Colonic mucosa (tissue), 4 donors: ENCODE data around the gene TMEM132D. TPM values are rescaled to one million over a fixed set of nuclear protein-coding genes. Genes with fewer than 3 reads are reported as not detected.

Experiments
- DNase-seq: peaks from one replicate; pipeline ENCODE4 v3.0.0-alpha.2; 2020
- H3K27ac ChIP-seq: fragments of 200-600 bp; one replicate; pipeline ENCODE4 v1.8.0; 2021
- H3K27me3 ChIP-seq: fragments of 200-600 bp; one replicate; pipeline ENCODE4 v1.8.0; 2021
- H3K36me3 ChIP-seq: fragments of 200-600 bp; one replicate; pipeline ENCODE4 v1.8.0; 2021
- H3K4me1 ChIP-seq: fragments of 200-600 bp; one replicate; pipeline ENCODE4 v1.8.0; 2021; ENCODE audit warnings: mild to moderate bottlenecking
- H3K4me3 ChIP-seq: fragments of 200-600 bp; one replicate; pipeline ENCODE4 v1.8.0; 2021
- H3K9ac ChIP-seq, 2 donors: one replicate each; pipeline ENCODE4 v1.7.0; 2013; ENCODE audit warnings: control low read depth in 2 of 2, low read depth in 2 of 2, low read length in 2 of 2
- H3K9me3 ChIP-seq: fragments of 200-600 bp; one replicate; pipeline ENCODE4 v1.8.0; 2021
- intact Hi-C: fragments of 100-400 bp; cut with DNase I; formaldehyde crosslinking; loops from one replicate; pipeline ENCODE4 v1.14.1; 2022
- total RNA-seq, 2 donors: library from RNA; stranded (reverse); fragmentation: NEBNext Ultra II Directional in 1 of 2; extraction: Animal tissue kit (Norgen Biotek cat#: 25700) in 1 of 2; gene quantifications; one replicate each; pipeline ENCODE4 v1.2.1, GENCODE V29; 2021
- TF ChIP-seq, protein P1 (sequence below): fragments of 200-600 bp; IDR thresholded peaks from one replicate; pipeline ENCODE4 v1.8.0; 2022; ENCODE audit warnings: antibody characterized with exemption, mild to moderate bottlenecking
- donor health status: healthy.
- donor health status: DM: no; HTN: no; CAD: no.
- donor health status: DM: no; HTN: no; CAD: no.

TMEM132D gene
- total RNA-seq, 2 donors from 2014 or later: 0.17 to 0.32 TPM

DNA sequence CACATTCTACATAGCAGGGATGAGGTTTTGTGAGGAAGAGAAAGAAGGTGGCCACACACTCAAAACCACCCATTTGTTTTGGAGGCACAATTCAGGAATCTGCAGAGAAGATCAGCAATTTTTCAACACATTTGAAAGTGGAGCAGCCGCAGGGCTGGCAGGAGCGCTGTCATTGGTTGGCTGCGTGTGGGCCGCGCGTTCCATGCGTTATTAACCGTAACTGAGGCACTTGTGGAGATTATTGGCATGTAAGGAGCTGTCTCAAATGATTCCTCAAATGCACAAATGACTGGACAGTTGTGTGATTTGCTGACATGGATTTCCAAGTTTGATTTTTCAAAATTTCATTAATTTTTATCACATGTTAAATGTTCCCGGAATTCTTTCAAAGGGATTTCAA lies 318.5 kb downstream of the TMEM132D start:
- H3K27me3 ChIP-seq: no peaks in the 10 kb centered on the region
- H3K27ac ChIP-seq: no peak overlapping the region
- TF ChIP-seq, protein P1, sequence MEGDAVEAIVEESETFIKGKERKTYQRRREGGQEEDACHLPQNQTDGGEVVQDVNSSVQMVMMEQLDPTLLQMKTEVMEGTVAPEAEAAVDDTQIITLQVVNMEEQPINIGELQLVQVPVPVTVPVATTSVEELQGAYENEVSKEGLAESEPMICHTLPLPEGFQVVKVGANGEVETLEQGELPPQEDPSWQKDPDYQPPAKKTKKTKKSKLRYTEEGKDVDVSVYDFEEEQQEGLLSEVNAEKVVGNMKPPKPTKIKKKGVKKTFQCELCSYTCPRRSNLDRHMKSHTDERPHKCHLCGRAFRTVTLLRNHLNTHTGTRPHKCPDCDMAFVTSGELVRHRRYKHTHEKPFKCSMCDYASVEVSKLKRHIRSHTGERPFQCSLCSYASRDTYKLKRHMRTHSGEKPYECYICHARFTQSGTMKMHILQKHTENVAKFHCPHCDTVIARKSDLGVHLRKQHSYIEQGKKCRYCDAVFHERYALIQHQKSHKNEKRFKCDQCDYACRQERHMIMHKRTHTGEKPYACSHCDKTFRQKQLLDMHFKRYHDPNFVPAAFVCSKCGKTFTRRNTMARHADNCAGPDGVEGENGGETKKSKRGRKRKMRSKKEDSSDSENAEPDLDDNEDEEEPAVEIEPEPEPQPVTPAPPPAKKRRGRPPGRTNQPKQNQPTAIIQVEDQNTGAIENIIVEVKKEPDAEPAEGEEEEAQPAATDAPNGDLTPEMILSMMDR: no peak
- no peaks in the 10 kb centered on the region for H3K4me1 ChIP-seq
- intact Hi-C loops: no loop called here
- no peaks in the 10 kb centered on the region for H3K36me3 ChIP-seq
- no peak overlapping the region for H3K9ac ChIP-seq
- no peak overlapping the region for H3K4me3 ChIP-seq
- no peaks in the 10 kb centered on the region for H3K9me3 ChIP-seq
- DNase-seq: no peak

DNA sequence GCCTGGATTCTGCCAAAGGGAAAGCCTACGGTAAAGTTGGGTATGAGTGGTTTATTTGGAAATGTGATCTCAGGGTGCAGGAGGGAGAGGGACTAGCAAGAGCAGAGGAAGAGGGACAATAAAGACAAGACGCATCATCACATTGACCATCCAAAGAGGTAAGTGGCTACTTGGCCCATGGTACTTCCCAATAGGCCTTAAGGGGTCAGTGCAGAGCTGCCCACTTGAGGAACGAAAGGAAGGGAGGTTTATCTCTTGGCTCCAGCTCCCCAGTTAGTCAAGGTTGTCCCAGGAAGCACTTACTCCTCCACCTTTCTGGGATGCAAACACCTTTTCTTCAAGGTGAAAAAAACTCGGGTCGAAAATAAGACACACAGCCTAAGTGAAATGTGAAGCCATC lies 323.9 kb downstream of the TMEM132D start:
- no peaks in the 10 kb centered on the region for H3K4me1 ChIP-seq
- no peak overlapping the region for H3K9ac ChIP-seq
- intact Hi-C loops: no loop called here
- no peak overlapping the region for H3K27ac ChIP-seq
- TF ChIP-seq, protein P1: no peak
- no peak for DNase-seq
- H3K9me3 ChIP-seq: no peaks in the 10 kb centered on the region
- no peak overlapping the region for H3K4me3 ChIP-seq
- no peaks in the 10 kb centered on the region for H3K36me3 ChIP-seq
- no peaks in the 10 kb centered on the region for H3K27me3 ChIP-seq

DNA sequence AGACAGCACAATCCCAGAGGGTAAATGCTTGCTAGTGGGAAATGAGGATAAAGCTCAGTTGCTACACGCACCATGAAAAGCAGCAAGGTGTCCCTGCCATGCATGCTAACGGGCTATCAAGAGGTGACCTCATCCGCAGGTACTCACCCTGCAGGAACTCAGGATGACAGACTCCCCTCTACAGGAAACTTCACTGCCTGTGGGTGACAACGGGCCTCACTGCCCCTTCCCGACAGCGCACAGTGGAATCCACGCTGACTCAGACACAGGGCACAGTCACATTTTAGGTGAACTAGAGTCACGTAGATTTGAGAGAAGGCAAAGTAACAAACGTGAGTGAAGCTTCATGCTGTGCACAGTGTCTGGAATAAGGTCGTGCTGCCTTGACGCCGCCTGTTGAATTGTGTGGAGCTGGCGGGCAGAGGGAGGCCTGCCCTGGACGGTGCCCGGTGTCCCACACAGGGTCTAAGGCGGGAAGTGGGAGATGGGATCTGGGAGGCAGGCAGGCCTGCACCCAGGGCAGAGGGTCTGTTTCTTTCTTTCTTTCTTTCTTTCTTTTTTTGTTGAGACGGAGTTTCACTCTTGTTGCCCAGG lies 331.8 kb downstream of the TMEM132D start:
- H3K9ac ChIP-seq: no peak overlapping the region
- no peak overlapping the region for H3K4me3 ChIP-seq
- TF ChIP-seq, protein P1: no peak
- H3K27me3 ChIP-seq: no peaks in the 10 kb centered on the region
- DNase-seq: no peak
- H3K4me1 ChIP-seq: no peaks in the 10 kb centered on the region
- no peaks in the 10 kb centered on the region for H3K36me3 ChIP-seq
- intact Hi-C loops: no loop called here
- H3K27ac ChIP-seq: no peak overlapping the region
- H3K9me3 ChIP-seq: no peaks in the 10 kb centered on the region

DNA sequence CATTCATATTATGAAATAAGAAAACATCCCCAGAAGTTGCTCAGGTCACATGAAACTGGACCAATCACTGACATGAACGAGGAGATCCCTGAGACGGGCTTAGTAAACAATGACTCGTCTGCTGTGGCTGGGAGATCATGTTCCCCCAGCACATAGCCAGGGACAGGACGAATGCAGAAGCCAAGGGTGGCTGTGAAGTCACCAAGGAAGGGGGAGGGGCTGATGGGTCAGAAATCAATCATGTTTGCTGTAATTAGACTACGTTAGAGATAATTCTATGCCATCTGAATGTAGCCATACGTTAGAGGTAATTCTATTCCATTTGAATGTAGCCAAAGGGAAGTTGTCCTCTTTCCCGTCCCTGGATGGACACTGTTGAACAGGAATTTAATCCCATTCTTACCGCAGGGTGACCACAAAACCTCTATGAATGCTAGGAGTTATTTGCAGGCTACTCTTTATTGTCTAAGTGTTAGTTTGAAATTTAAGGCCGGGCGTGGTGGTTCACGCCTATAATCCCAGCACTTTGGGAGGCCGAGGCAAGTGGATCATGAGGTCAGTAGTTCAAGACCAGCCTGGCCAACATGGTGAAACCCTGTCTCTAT lies 332.9 kb downstream of the TMEM132D start:
- Histone ChIP-seq H3K27ac (no peak overlapping the region), H3K9ac (no peak overlapping the region), H3K9me3 (no peaks in the 10 kb centered on the region), H3K4me1 (no peaks in the 10 kb centered on the region), H3K4me3 (no peak overlapping the region), H3K36me3 (no peaks in the 10 kb centered on the region), H3K27me3 (no peaks in the 10 kb centered on the region)
- intact Hi-C loops: no loop called here
- no peak for DNase-seq
- TF ChIP-seq, protein P1: no peak

DNA sequence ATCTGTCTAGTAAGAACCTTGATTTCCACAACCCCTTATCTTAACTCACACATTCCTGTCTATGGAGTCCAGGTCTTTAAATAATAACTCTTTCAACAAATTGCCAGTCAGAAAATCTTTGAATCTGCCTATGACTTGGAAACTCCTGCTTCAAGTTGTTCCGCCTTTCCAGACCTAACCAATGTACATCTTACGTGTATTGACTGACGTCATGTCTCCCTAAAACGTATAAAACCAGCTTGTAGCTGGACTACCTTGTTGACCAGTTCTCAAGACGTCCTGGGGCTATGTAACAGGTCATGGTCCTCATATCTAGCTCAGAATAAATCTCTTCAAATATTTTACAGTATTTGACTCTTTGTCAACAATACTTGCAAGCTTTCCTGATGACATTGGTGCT lies 337.0 kb downstream of the TMEM132D start:
- no peak for DNase-seq
- no peaks in the 10 kb centered on the region for H3K9me3 ChIP-seq
- no peaks in the 10 kb centered on the region for H3K4me1 ChIP-seq
- no peak overlapping the region for H3K27ac ChIP-seq
- no peak overlapping the region for H3K4me3 ChIP-seq
- TF ChIP-seq, protein P1: no peak
- no peaks in the 10 kb centered on the region for H3K27me3 ChIP-seq
- intact Hi-C loops: no loop called here
- H3K9ac ChIP-seq: no peak overlapping the region
- H3K36me3 ChIP-seq: no peaks in the 10 kb centered on the region
